GM21528 (cell line): Measurements from ENCODE around the gene ZYX.
"Not testable (repeated sequence)": the region's sequence is repeated elsewhere in the genome, so short reads cannot be mapped to it uniquely, and the experiment has no call there.

ENCODE experiments used
- ATAC-seq: cut with Tn5 transposase; IDR thresholded peaks from one replicate; pipeline ENCODE4 v1.9.1; 2021; ENCODE audit warnings: mild to moderate bottlenecking, moderate library complexity; ENCODE audit not compliant: unreplicated experiment, low FRiP score

ZYX gene

DNA sequence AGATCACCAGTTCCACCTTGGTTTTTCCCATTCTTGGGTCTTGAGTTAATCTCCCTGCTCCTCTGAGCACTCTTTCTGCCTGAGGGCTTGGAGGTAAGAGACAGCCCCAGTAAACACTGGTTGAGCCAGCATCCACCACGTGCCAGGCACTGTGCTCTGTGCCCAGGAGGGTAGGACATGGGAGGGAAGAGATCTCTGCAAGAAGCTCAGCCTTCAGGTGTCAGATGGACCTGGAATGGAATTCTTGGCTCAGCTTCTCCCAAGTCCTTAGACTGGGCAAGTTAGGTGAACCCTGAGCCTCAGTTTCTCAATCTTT lies 2.5 kb downstream of the ZYX start:
- no peak for ATAC-seq

- no peak for ATAC-seq
Observed at GRCh38 chr7:143384148-143384547, 3.0 kb downstream of the ZYX start.

- no peak for ATAC-seq
Observed at GRCh38 chr7:143384661-143385631, 3.8 kb downstream of the ZYX start.

DNA sequence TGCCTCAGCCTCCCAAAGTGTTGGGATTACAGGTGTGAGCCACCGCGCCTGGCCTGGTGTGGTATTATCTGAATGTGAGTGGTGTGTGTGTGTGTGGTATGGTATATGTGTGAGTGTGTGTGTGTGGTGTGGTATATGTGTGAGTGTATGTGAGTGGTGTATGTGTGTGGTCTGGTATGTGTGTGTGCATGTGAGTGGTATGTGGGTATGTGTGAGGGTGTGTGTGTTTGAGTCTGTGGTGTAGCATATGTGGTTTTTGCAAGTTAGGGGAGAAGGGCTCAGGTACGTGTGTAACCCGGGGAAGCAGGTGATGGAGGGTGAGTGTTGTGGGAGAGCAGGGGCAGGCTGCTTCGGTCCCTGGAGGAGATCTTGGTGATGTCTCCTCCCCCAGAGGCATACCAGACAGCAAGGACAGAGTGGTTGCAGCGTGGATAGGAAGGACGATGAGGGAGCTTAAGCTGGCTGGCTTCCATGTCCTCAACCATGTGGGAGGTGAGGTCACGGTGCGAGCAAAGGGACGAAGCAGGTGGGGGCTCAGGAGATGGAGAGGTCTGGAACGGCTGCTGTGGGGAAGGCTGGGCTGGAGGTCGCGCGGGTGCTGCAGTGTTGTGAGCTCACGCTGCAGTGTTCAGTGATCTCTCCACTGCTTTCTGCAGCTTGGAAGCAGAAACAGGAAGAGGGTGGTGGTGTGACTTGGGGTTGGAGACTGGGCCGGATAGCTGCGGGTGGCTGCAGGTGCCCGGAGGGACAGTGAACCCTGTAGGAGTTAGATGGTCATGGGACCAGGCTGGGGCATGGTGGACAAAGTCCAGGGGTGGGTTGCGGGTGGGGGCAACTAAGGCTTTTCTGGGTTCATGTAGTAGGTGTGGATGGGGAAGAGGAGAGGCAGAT lies 5.0 kb downstream of the ZYX start:
- ATAC-seq: no peak

DNA sequence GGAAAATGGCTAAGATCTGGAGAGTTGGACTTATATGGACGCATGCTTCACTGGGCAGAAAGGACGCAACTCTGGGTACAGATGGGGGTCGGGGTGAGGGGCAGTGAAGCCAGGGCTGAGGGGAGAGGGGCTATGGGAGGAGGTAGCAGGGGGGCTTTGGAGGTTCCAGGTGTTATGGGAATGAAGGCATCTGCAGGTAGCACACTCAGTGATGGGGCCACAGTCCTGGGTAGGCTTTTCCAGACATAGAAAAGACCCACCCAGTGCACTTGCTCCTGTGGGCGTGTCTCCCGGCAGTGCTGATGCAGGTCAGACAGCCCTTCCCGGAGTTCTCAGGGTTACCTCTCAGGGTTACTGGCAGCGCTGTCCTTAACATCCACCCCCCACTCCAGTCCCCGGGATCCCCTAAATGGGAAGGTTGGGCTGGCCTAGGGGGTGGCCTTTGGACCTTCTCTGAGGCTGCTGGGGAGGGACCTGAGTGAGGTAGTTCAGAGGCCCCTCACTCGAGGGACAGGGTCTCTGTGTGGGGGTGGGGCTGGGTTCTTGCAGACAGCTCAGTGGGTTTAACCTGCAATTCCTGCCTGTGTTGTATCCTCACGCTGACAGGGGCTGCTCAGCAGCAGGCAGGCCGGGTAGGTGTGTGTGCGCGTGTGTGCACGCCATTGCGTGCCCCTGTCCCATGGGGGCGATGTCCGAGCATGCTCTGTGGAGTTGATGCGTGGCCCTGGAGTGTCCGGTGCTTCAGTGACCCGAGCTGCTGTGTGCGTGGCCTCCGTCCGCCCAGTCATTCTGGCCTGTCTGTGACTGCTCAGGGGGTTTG lies 6.2 kb downstream of the ZYX start:
- ATAC-seq: no peak

GRCh38 chr7:143388051-143388450 lies 6.9 kb downstream of the ZYX start:
- no peak for ATAC-seq

DNA sequence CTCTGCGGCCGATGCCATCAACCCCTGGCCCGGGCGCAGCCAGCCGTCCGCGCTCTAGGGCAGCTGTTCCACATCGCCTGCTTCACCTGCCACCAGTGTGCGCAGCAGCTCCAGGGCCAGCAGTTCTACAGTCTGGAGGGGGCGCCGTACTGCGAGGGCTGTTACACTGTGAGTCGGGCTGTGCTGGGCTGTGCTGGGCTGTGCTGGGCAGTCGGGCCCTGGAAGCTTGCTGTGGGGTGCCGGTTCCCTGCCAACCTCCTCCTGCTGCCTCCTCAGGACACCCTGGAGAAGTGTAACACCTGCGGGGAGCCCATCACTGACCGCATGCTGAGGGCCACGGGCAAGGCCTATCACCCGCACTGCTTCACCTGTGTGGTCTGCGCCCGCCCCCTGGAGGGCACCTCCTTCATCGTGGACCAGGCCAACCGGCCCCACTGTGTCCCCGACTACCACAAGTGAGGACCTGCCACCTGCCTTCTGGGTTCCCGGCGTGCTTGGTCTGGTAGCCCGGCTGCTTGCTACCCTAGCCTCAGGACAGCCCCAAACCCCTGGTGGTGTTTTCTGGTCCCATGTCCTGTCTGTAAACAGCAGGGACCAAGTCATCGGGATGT lies 7.5 kb downstream of the ZYX start:
- no peak for ATAC-seq

GRCh38 chr7:143389316-143390103 lies 8.4 kb downstream of the ZYX start:
- no peak for ATAC-seq

GRCh38 chr7:143390104-143390772 lies 9.1 kb downstream of the ZYX start:
- ATAC-seq: no peak

- ATAC-seq: no peak
Observed at GRCh38 chr7:143390773-143391317, 9.7 kb downstream of the ZYX start.

GRCh38 chr7:143391462-143392404 lies 10.6 kb downstream of the ZYX start:
- ATAC-seq: no peak

DNA sequence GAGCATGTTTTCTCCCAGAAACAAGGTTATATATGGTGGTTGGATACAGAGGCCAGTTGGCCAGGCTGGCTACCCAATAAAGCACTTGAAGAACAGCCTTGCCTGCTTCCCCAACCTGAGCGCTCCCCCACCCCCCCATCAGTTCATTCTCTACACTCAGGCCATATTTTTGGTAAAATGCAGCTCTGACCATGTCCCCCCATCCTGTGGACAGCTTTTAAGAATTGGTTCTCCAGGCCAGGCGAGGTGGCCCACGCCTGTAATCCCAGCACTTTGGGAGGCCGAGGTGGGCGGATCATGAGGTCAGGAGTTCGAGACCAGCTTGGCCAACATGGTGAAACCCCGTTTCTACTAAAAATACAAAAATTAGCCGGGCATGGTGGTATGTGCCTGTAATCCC lies 11.3 kb downstream of the ZYX start:
- ATAC-seq: not testable (repeated sequence)

DNA sequence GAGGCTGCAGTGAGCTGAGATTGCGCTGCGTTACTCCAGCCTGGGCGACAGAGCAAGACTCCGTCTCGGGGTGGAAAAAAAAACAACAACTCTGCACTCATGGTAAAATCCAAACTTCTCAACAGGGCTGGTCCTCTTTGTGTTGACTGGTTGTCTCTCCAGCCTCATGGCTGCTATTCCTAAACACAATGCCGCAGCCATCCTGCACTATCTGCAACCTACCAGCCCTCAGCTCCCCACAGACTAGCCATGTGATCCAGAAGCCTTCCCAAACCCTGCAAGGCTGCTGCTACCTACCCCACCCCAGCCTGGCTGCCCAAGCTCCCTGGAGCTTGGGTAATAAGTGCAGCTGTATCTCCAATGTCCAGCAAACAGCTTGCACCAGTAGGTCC lies 11.7 kb downstream of the ZYX start:
- no peak for ATAC-seq

DNA sequence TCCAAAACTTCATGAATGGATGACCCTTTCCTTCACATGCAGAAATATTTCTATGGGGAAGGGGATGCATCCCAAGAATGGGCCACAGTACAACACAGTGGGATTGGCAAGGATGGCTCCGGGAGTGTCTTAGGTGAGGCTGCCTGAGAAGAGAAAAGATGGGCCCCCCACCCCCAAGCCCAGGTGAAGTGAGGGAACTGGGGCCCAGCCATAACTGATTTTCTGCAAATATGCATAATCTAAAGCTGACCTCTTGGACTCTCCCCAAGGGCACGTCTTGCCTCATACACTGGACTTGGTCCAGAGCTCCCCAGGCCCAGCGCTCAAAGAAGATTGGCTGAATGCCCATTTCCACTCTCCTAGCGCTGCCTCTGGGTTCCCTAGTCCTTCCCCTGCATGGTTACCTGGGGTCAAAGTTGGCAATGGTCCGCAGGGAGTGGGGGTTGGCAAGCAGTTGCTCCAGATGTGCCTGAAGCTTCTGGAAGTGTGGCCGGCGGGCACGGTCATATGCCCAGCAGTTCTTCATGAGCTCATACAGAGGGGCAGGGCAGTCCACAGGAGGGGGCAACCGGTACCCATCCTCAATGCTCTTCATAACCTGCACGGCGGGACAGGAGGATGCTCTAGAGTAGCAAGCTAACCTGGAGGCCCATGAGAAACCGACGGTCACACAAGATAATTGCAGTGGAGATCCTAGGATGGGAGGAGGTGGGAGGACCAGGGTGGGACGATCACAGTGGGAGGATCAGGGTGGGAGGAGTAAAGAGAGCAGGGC lies 12.3 kb downstream of the ZYX start:
- ATAC-seq: no peak

- ATAC-seq: no peak
Observed at GRCh38 chr7:143394068-143394467, 12.9 kb downstream of the ZYX start.

- ATAC-seq: no peak
Observed at GRCh38 chr7:143394777-143395176, 13.6 kb downstream of the ZYX start.
